Measurements from ENCODE around the gene SLC25A26.

GRCh38 chr3:66269411-66269810 lies 48.6 kb downstream of the SLC25A26 start:
- no peak for TF ChIP-seq CTCF (conservative IDR thresholded peaks at IDR 0.05)
- TF ChIP-seq ZFX (IDR thresholded peaks at IDR 0.05), result no peak

All from C4-2B (cell line).